ENCODE measurements around the gene C17orf78. TPM values are rescaled to one million over a fixed set of nuclear protein-coding genes. Genes with fewer than 3 reads are reported as not detected.
"Not testable (repeated sequence)": the region's sequence is repeated elsewhere in the genome, so short reads cannot be mapped to it uniquely, and the experiment has no call there.

C17orf78 gene
- total RNA-seq, 1 donor from 2014 or later: not detected

DNA sequence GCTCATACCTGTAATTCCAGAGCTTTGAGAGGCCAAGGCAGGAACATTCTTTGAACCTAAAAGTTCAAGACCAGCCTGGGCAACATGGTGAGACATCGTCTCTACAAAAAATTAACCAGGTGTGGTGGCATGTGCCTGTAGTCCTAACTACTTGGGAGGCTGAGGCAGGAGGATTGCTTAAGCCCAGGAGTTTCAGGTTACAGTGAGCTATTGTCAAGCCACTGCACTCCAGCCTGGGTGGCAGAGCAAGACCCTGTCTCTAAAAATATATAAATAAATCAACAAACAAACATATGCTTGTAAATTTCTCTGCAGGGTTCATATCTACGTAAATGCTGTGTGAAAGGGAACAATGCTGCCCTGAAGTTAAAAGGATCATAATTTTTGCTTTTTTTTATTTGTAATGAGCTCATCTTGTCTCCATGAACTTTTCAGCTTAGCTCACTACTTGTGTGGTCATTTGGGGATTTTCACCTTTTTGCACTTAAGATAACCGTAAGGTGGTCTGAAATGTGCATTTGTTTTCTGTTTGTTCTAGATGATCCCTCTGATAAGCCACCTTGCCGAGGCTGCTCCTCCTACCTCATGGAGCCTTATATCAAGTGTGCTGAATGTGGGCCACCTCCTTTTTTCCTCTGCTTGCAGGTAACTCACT lies 47.3 kb downstream of the C17orf78 start:
- ATAC-seq (no peak), DNase-seq (ENCODE audit: low spot score) (no peak)
- intact Hi-C loops (cut with DNase I): no loop called here

DNA sequence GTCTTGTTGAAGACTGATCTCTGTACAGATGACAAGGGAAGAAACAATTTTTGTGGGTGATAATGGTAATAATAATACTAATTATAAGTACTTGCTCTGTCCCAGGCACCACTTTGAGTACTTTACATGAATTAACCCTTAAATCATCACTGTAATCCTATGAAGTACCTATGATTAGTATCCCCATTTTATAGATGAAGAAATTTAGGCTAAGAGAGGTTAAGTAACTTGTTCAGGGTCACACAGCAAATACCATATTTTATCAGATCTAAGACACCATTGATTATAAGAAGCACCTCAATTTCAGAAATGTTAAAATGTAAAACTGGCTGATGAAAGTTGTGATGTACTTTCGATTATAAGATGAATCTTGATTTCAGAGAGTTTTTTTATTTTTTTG lies 49.5 kb downstream of the C17orf78 start:
- ATAC-seq: no peak
- intact Hi-C loops (cut with DNase I): no loop called here

DNA sequence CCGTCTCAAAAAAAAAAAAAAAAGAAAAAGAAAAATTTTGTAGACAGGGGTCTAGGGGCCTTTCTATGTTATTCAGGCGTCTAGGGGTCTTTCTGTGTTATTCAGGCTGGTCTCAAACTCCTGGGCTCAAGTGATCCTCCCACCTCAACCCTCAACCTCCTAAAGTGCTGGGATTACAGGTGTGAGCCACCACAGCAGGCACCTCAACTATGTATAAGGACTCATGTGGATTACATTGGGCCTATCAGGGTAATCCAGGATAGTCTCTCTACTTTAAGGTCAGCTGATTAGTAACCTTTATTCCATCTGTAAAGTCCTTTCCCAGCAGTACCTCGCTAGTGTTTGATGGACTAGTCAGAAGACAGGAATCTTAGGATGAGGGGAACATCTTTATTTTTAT lies 53.3 kb downstream of the C17orf78 start:
- intact Hi-C loops (cut with DNase I): no loop called here
- DNase-seq (ENCODE audit: low spot score) (no peak), ATAC-seq (no peak)

More for the DNA sequence above, 49.5 kb downstream of the C17orf78 start:
- no peak for DNase-seq (ENCODE audit: low spot score)

DNA sequence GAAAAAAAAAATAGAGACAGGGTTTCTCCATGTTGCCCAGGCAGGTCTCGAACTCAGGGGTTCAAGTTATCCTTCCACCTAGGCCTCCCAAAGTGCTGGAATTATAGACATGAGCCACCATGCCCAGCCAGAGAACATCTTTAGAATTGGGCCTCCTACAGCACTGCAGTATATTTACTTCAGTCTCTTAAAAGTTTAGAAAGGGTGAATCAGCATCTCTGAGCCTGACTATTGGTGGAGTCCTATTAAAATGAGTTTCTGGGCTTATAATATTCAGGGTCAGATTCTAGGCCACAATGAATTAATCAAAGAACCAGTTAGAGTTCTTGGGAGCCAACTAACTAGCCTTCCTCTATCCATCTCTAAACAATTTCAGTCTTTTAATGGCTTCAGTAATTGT lies 53.7 kb downstream of the C17orf78 start:
- intact Hi-C loops (cut with DNase I): no loop called here
- DNase-seq (ENCODE audit: low spot score) (no peak), ATAC-seq (no peak)

DNA sequence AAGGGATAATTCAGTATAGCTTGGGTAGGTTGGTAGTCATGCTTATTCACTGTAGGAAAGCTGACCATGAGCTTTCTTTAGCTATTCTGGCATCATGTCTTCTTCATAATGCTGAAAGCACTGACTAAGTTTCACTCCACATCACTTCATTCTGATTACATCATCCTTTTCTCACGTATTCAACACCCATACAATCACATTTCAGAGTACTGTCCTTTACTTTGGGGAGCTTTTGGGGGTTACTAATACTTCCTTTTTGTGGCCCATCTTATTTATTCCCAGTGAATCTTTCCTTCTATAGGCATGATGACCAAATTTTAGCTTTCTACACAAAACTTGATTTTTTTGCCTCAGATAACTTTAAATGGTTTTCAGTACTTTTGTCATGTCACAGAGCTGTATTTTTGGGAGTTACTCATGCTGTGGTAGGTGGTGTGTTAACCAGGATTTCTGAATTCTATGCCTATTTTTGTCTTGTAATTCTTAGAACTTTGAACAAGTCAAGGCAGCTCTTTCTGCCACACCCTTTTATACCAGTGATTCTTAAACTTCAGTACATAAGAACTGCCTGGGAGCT lies 54.4 kb downstream of the C17orf78 start:
- DNase-seq (ENCODE audit: low spot score) (no peak), ATAC-seq (no peak)
- intact Hi-C loops (cut with DNase I): no loop called here

DNA sequence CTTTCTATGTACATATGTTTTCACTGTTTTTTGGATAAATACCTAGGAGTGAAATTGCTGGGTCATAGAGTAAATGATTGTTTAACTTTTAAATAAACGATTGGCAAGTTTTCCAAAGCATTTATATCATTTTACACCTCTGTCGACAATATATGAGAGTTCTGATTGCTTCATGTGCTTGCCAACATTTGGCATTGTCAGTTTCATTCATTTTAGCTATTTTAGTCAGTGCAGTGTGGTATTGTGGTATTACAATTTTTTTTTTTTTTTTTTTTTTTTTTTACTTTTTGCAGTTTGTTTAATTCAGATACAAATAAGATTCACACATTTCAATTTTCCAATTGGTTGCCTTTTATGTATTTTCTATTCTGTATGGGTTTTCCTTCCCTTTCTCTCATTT lies 56.9 kb downstream of the C17orf78 start:
- DNase-seq (ENCODE audit: low spot score) (no peak), ATAC-seq (no peak)

DNA sequence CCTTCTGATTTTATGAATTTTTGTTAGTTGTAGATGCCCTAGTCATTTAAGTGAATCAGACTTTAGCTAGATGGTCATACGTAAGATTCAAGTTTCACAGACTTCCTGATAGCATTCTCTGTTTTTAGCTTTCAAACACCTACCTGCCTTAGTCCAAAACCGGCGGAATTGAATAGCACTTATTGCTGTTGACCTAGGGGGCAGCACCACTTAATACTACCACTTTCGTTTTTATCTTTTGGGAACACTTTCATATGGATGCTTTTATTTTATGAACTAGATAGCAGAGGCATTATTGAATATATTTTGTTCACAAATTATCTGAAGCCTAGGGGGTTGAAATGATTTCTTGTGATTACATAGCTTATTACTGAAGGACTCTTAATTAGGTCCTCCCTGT lies 62.4 kb downstream of the C17orf78 start:
- ATAC-seq: no peak
- DNase-seq (ENCODE audit: low spot score): no peak
- intact Hi-C loops (cut with DNase I): no loop called here

More for the DNA sequence above, 56.9 kb downstream of the C17orf78 start:
- intact Hi-C loops (cut with DNase I): no loop called here

DNA sequence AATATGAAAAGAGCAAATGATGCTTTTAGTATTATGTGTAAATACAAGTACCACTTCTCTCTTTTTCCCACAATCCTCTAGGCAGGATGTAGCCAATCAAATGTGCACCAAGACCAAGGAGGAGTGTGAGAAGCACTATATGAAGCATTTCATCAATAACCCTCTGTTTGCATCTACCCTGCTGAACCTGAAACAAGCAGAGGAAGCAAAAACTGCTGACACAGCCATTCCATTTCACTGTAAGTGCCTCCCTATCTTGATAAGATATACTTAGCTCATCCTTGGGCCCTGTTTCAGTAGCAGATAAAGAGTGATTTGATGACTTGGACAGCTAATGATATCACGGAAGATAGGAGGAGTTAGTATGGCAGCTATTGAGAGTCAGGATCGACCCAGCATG lies 64.6 kb downstream of the C17orf78 start:
- ATAC-seq (no peak), DNase-seq (ENCODE audit: low spot score) (no peak)
- intact Hi-C loops (cut with DNase I): no loop called here

DNA sequence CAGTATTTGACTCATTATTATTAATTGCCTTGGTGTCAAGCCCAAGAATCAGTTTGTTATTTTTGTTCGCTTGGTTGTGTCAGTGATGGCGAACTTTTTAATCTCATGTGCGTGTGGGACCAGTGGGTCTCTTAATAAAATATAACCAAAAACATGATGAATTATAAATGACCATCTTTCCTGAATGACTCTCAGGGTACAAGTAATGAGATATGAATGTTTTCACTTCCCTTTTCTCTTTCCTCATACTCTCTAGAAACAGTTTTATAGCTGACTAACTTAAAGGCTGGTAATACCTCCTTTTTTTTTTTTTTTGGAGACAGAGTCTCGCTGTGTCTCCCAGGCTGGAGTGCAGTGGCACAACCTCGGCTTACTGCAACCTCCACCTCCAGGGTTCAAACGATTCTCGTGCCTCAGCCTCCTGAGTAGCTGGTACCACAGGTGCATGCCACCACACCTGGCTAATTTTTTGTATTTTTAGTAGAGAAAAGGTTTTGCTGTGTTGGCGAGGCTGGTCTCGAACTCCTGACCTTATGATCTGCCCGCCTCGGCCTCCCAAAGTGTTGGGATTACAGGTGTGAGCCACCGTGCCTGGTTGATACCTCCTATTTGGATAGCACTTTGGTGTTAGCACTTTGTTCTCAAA lies 65.7 kb downstream of the C17orf78 start:
- intact Hi-C loops (cut with DNase I); DNase-seq (ENCODE audit: low spot score); ATAC-seq: not testable (repeated sequence)

Other genes starting within 250 kb of the C17orf78 start
- 85.3 TPM for gene ACACA, start 30.9 kb downstream of the C17orf78 start, total RNA-seq
- 52.0 TPM for gene TADA2A, start 30.9 kb downstream of the C17orf78 start, total RNA-seq
- 21.0 TPM for gene DUSP14, start 113.9 kb downstream of the C17orf78 start, total RNA-seq
- gene SYNRG, start 233.4 kb downstream of the C17orf78 start, total RNA-seq: 49.6 TPM